T-helper 1 cell treated with Interleukin-12 subunit alpha and Interleukin-12 subunit beta and Interleukin-4 antibody, amounts not matched to agents 30 ng/mL and 1 ng/mL, for 36 hours (primary cell): ENCODE data around the gene RNF213. TPM values are rescaled to one million over a fixed set of nuclear protein-coding genes. Genes with fewer than 3 reads are reported as not detected.
"Not testable (repeated sequence)": the region's sequence is repeated elsewhere in the genome, so short reads cannot be mapped to it uniquely, and the experiment has no call there.

ENCODE experiments used
- intact Hi-C: fragments of 100-400 bp; cut with micrococcal nuclease; formaldehyde crosslinking; loops from one replicate; pipeline ENCODE4 v1.15.1; 2024
- total RNA-seq: library from RNA; stranded (reverse); gene quantifications from 2 replicates; pipeline ENCODE4 v1.2.3, GENCODE V29; 2022

Gene RNF213
- total RNA-seq, 1 donor from 2014 or later = 1,329 TPM

GRCh38 chr17:80384078-80384960, 123.7 kb downstream of the RNF213 start:
- intact Hi-C loops = no loop called here

- intact Hi-C loops = no loop called here
Observed at GRCh38 chr17:80385046-80385445, 124.4 kb downstream of the RNF213 start.

DNA sequence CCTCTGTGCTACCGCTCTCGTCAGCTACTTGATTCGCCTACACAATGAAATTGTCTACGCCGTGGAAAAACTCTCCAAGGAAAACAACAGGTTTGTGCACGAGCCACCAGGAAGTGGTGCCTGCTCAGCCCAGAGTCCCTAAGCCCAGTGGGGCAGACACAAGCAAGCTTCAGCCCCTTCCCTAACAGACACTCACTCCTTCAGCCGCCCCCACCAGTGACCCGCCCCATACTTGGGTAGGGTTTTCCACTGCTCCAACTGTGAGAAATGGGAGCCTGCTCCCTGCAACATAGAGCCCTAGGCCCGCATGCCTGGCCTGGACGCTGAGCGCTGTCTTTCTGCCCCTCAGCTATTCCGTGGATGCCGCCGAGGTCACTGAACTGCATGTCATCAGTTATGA, 125.7 kb downstream of the RNF213 start:
- intact Hi-C loops = no loop called here

- intact Hi-C loops = no loop called here
Observed at GRCh38 chr17:80387071-80387470, 126.4 kb downstream of the RNF213 start.

DNA sequence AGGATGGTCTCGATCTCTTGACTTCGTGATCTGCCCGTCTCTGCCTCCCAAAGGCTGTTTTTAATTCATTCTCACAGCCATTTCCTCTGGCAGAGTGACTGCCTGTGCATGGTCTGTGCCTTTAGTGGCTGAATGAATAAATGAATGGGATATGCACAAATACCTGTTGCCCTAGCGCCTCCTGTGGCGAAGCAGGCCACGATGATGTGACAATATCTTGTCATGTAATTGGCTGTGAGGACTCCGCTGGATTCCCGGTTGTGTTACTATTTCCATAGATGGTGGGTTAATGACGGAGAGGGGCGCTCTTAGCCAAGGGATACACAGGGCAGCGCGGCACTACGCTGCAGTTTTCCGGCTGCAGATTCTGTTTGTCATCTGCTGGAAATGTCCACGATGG, 127.5 kb downstream of the RNF213 start:
- intact Hi-C loops = no loop called here

GRCh38 chr17:80388601-80389000, 127.9 kb downstream of the RNF213 start:
- intact Hi-C loops = no loop called here

DNA sequence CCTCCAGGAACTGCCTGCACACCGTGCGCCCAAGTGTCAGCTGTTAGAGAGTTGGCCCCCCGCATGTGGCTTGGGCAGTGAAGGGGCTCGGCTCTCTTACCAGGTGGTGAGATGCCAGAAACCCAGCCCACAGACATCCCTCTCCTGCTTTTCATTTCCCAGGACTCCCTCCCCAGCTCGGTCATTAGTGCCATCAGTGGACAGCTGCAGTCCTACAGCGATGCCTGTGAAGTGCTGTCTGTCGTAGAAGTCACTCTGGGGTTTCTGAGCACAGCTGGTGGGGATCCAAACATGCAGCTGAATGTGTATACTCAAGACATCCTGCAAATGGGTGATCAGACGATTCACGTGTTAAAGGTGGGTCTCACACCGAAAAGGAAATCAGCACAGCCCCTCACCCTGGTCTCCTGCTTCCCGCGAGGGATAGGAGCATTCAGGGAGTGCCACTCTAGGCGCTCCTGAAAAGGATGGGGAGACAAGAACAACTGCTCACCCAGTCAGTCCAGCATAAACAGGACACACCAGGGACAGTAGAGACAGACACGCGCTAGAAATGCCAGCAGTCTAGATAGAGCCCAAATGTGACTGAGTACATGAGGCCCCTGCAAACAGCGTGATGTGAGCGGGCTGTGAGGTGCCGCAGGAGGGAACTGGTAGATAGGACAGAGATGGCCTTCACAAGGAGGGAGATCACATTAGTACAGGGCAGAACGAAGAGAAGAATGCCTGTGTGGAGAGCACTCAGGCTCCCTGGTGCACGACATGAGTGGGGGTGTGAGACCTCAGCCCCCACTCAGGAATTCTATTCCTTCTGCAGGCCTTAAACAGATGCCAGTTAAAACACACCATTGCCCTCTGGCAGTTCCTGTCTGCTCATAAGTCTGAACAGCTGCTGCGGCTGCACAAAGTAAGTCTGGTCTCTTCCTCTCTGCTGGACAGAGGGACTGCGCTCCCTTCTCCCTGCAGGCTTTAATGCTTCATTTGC, 128.7 kb downstream of the RNF213 start:
- intact Hi-C loops = no loop called here

- intact Hi-C loops = no loop called here
Observed at GRCh38 chr17:80393241-80393890, 132.7 kb downstream of the RNF213 start.

DNA sequence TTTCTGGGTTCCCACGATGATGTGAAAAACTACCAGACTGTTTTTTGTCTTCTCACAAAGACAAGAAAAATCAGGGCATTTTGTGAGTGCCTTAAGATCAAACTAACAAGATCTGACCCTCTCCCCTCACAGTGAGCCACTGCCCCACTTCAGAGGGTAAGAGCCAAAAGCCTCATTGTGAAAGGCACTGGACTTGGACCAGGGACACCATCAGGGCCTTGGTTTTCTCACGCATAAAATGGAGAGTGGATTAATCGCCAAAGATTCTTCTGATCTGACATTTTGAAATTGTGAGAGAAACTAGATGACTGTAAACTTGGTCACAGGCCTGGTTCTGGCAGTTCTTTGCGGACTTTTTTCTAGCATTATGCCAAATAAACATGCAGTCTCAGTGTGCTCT, 133.3 kb downstream of the RNF213 start:
- intact Hi-C loops = no loop called here

GRCh38 chr17:80394629-80395216, 134.1 kb downstream of the RNF213 start:
- intact Hi-C loops = no loop called here

DNA sequence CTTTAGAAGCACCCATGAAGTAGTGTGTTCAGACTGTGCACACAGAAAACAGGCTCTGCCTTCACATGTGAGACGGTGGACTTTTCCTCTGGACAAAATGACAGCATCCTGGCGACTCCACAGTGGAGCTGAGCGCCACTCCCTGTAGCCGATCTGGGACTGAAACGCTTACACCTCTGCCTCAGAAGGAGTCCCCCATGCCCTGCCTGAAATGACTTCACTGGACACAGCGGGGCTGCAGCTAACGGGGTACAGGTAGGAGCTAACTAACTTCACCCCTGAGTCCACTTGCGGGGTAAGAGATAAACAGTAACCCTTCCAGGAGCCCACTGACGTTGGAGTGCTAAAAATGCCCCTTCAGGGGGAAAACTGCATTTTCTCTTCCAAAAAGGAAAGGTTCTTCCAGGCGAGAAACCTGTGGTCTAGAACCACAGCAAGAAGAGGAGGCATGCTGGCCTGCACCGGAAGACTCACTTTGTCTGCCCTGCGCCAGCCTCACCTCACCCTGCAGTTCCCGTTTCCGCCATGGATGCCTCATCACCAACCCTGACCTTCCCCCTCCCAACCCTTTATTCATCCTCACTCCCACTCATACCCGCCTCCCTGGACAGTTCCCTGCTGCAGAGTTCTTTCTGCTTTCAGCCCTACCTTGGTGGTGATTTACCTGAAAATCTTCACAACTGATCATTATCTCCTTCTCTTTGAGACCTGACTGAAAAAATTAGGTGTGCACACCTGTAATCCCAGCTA, 134.9 kb downstream of the RNF213 start:
- intact Hi-C loops = no loop called here

DNA sequence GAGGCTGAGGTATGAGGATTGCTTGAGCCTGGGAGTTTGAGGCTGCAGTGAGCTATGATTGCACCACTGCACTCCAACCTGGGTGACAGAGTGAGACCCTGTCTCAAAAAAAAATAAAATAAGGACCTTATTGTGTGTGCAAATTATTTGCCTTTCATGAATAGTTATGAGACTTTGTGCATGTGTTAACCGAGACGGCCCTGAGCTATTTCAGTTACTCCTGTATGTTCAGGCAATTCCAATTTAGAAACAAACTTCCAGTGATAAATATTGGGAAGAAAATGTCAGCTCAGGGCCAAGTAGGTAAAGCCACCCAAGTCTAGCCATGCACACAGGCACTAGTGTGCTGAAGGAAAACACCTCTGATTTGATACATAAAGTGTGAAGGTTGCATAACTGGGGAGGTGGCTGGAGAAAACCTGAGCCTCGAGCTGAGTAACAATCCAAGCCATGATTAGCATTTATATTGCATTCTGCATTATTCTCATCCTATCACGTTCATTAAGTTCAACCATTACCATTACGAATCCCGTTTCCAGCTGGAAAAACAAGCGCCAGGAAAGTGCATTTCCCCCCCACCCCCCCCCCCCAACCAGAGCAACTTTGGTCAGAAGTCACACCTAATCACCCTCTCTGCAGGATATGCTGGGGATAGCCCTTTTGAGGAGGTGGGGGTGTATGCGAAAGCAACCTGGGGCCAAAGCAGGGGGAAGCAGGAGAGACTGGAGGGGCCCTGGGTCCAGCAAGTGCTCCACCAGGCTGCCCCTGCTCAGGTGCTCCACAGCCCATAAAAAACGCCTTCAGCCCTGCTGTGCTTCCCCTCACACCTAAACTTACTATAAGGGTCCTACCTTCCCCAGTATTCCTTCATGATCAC, 135.7 kb downstream of the RNF213 start:
- intact Hi-C loops = no loop called here

DNA sequence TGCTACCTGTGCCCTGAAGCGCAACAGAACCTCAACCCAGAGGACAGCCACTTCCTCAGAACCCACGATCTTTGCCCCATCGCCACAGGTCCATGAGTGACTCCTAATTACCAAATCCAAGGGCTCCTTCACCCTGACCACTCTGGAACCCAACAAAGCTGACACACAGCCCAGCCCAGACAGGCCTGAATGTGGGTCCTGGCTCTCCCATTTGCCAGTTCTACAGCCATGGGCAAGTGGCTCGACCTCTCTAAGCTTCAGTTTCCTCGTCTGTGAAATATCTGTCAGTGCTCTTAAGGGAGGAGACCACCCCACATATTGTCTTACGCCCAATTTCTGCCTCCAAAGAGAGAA, 136.4 kb downstream of the RNF213 start:
- intact Hi-C loops = no loop called here

DNA sequence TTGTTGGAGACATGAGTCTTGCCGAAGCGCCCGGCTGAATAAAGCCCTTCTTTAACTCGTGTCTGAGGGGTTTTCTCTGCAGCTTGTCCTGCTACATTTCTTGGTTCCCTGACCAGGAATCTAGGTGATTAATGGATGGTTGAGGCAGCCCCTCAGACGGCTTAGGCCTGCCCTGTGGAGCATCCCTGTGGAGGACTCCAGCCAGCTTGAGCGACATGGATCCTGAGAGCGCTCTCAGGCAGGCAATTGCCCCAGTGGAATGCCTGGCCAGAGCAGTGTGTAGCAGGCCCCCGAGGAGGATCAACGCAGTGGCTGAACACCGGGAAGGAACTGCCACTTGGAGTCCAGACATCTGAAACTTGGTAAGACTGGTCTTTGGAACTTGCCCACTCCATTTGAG, 137.0 kb downstream of the RNF213 start:
- intact Hi-C loops = no loop called here

DNA sequence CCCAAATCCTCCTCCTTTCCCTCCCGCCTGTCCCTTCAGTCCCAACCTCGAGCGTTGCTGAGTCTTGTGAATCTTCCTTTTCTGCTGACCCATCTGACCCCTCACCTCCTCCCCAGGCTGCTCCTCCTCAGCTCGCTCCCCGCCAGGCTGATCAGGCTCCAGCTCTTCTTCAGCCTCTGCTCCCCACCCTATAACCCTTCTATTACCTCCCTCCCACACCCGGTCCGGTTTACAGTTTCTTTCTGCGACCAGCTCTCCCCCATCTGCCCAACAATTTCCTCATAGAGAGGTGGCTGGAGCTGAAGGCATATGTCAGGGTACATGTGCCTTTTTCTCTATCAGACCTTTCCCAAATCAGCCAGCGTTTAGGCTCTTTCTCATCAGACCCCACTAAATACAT, 140.4 kb downstream of the RNF213 start:
- intact Hi-C loops = not testable (repeated sequence)

GRCh38 chr17:80402102-80402501, 141.4 kb downstream of the RNF213 start:
- intact Hi-C loops = not testable (repeated sequence)

DNA sequence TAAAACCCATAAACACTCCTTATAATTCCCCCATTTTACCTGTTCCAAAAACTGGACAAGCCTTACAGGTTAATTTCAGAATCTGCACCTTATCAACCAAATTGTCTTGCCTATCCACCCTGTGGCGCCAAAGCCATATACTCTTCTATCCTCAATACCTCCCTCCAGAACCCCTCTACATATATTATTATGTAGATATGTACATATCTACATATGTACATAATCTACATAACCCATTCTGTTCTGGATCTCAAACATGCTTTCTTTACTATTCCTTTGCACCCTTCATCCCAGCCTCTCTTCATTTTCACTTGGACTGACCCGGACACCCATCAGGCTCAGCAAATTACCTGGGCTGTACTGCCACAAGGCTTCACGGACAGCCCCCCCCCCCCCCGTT, 142.3 kb downstream of the RNF213 start:
- intact Hi-C loops = no loop called here

DNA sequence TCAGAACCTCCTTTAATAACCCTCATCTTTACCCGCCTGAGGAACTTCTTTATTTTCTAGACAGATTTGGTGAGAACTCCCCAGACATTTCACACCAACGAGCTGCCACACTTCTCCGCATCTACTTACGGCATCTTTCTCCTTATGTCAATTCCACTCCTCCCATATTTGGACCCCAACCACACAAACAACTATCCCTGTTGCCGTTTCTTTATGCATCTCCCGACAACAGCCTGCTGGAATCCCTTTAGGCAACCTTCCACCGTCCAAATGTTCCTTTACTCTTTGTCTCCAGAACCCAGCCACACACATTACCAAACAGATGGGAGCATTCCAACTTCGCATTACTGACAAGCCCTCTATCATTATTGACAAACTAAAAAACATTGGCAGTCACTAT, 145.5 kb downstream of the RNF213 start:
- intact Hi-C loops = no loop called here

- intact Hi-C loops = not testable (repeated sequence)
Observed at GRCh38 chr17:80407917-80408316, 147.3 kb downstream of the RNF213 start.

GRCh38 chr17:80408872-80409271, 148.2 kb downstream of the RNF213 start:
- intact Hi-C loops = no loop called here
